Neural cell (in vitro differentiated cells): ENCODE measurements around the gene C1QTNF8. TPM values are rescaled to one million over a fixed set of nuclear protein-coding genes. Genes with fewer than 3 reads are reported as not detected.

ENCODE experiments used
- H2AFZ ChIP-seq: fragments of 200-600, 300-800 bp; sonication (generic), shearing (Covaris generic); 2 replicates; pipeline ENCODE4 v1.6.0; 2014; ENCODE audit warnings: low read depth, mild to moderate bottlenecking, antibody characterized with exemption, low read length, moderate library complexity
- H3F3A ChIP-seq: fragments of 200-600 bp; shearing (Covaris generic); 2 replicates; pipeline ENCODE4 v1.6.1; 2016; ENCODE audit warnings: mild to moderate bottlenecking, moderate library complexity, mixed read lengths, antibody characterized with exemption, low read length; ENCODE audit not compliant: insufficient read depth, poor library complexity, severe bottlenecking
- H3K27ac ChIP-seq: fragments of 200-600, 300-800 bp; sonication (generic), shearing (Covaris generic); 2 replicates; pipeline ENCODE4 v1.5.1; 2014; ENCODE audit warnings: mild to moderate bottlenecking, low read length, moderate library complexity
- H3K27me3 ChIP-seq: fragments of 300-800, 200-600 bp; sonication (generic), shearing (Covaris generic); 2 replicates; pipeline ENCODE4 v1.6.0; 2014; ENCODE audit warnings: mild to moderate bottlenecking, low read depth, low read length, moderate library complexity; ENCODE audit not compliant: insufficient read depth
- H3K36me3 ChIP-seq: fragments of 300-800, 200-600 bp; sonication (generic), shearing (Covaris generic); 2 replicates; pipeline ENCODE4 v1.5.1; 2014; ENCODE audit warnings: mild to moderate bottlenecking, antibody characterized with exemption, low read length, moderate library complexity; ENCODE audit not compliant: insufficient read depth
- H3K4me2 ChIP-seq: fragments of 300-800, 200-600 bp; sonication (generic), shearing (Covaris generic); 2 replicates; pipeline ENCODE4 v1.6.0; 2014; ENCODE audit warnings: mild to moderate bottlenecking, low read length
- H3K4me3 ChIP-seq: fragments of 300-800, 200-600 bp; sonication (generic), shearing (Covaris generic); 2 replicates; pipeline ENCODE4 v1.5.1; 2014; ENCODE audit warnings: mild to moderate bottlenecking, low read length, moderate library complexity
- H3K79me2 ChIP-seq: fragments of 200-600 bp; shearing (Covaris generic); replicated peaks from 2 replicates; pipeline ENCODE4 v1.6.0; 2014; ENCODE audit warnings: mild to moderate bottlenecking, low read length, moderate library complexity; ENCODE audit not compliant: insufficient read depth
- H3K9ac ChIP-seq: fragments of 300-800, 200-600 bp; sonication (generic), shearing (Covaris generic); 2 replicates; pipeline ENCODE4 v1.6.1; 2016; ENCODE audit warnings: mild to moderate bottlenecking, low read length, mixed read lengths
- H3K9me2 ChIP-seq: fragments of 200-600 bp; shearing (Covaris generic); 2 replicates; pipeline ENCODE4 v1.6.1; 2016; ENCODE audit warnings: mild to moderate bottlenecking, low read length, mixed read lengths; ENCODE audit not compliant: insufficient read depth
- H3K9me3 ChIP-seq: fragments of 200-600, 300-800 bp; sonication (generic), shearing (Covaris generic); 2 replicates; pipeline ENCODE4 v1.6.1; 2016; ENCODE audit warnings: mild to moderate bottlenecking, mixed run types, low read length, moderate library complexity, mixed read lengths
- H4K20me1 ChIP-seq: fragments of 200-600 bp; shearing (Covaris generic); 2 replicates; pipeline ENCODE4 v1.6.1; 2016; ENCODE audit warnings: mild to moderate bottlenecking, mixed run types; ENCODE audit not compliant: insufficient read depth
- EP300 ChIP-seq: fragments of 450-650 bp; conservative IDR thresholded peaks from 2 replicates; pipeline ENCODE4 v1.6.1; 2014; ENCODE audit warnings: antibody characterized with exemption, mild to moderate bottlenecking, moderate library complexity; ENCODE audit not compliant: poor library complexity, severe bottlenecking
- EZH2 ChIP-seq: fragments of 200-600, 300-800 bp; shearing (Covaris generic), sonication (generic); IDR thresholded peaks from 2 replicates; pipeline ENCODE4 v1.6.1; 2014; ENCODE audit warnings: antibody characterized with exemption, low read length, borderline replicate concordance, mild to moderate bottlenecking; ENCODE audit not compliant: insufficient read depth, poor library complexity, severe bottlenecking
- MXI1 ChIP-seq: fragments of 450-650 bp; conservative IDR thresholded peaks from 2 replicates; pipeline ENCODE4 v1.6.1; 2014; ENCODE audit warnings: antibody characterized with exemption, mild to moderate bottlenecking; ENCODE audit not compliant: poor library complexity, severe bottlenecking
- POLR2AphosphoS5 ChIP-seq: IDR thresholded peaks from 2 replicates; pipeline ENCODE4 v1.6.1; 2012
- RAD21 ChIP-seq: fragments of 450-650 bp; conservative IDR thresholded peaks from 2 replicates; pipeline ENCODE4 v1.6.1; 2014; ENCODE audit warnings: antibody characterized with exemption, mild to moderate bottlenecking, moderate library complexity
- SMC3 ChIP-seq: fragments of 450-650 bp; conservative IDR thresholded peaks from 2 replicates; pipeline ENCODE4 v1.6.1; 2014; ENCODE audit warnings: antibody characterized with exemption, mild to moderate bottlenecking, moderate library complexity; ENCODE audit not compliant: poor library complexity
- TAF1 ChIP-seq: IDR thresholded peaks from 2 replicates; pipeline ENCODE4 v1.6.1; 2012; ENCODE audit warnings: low read depth
- polyA plus RNA-seq: library from polyadenylated mRNA; depleted of rRNA; stranded (reverse); fragments of >200 nt; gene quantifications from 2 replicates; pipeline ENCODE4 v1.2.3, GENCODE V29; 2014
- TF ChIP-seq, protein P1 (sequence below): fragments of 450-650 bp; IDR thresholded peaks from 2 replicates; pipeline ENCODE4 v1.5.1; 2014; ENCODE audit warnings: antibody characterized with exemption, mild to moderate bottlenecking, moderate library complexity; ENCODE audit not compliant: poor library complexity, severe bottlenecking
- TF ChIP-seq, protein P2 (sequence below): IDR thresholded peaks from 2 replicates; pipeline ENCODE4 v1.6.1; 2012; ENCODE audit warnings: borderline replicate concordance

Gene C1QTNF8
- polyA plus RNA-seq, 1 donor from 2014 or later: 0.79 TPM

DNA sequence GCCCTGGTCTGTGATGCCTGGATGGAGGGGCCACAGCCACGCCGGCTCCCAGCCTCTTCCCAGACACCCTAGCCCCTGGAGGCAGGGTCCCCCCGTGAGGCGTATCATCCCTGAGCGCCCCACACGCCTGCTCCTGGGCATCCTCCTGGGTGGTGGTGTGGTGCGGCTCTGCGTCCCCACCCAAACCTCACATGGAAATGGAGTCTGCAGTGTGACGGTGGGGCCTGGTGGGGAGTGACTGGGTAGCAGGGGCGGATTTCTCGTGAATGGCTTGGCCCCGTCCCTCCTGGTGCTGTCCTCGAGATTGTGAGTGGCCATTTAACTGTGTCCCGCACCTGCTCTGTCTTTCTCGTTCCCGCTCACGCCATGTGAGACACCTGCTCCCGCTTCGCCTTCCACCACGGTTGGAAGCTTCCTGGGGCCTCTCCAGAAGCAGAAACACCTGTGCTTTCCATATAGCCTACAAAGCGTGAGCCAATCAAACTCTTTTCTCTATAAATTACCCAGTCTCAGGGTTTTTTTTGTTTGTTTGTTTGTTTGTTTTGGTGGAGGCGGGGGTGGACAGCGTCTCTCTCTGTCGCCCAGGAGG is 29.4 kb downstream of the C1QTNF8 start:
- Histone ChIP-seq H3K4me3 (no peak overlapping the region), H3K36me3 (no peaks in the 10 kb centered on the region), H3F3A (no peaks in the 10 kb centered on the region), H3K27me3 (peaks cover under 1% of the 10 kb centered on the region), H3K27ac (no peak overlapping the region), H4K20me1 (no peaks in the 10 kb centered on the region), H2AFZ (no peak overlapping the region), H3K9me2 (no peaks in the 10 kb centered on the region), H3K79me2 (no peaks in the 10 kb centered on the region), H3K9me3 (no peaks in the 10 kb centered on the region), H3K4me2 (no peak overlapping the region), H3K9ac (no peak overlapping the region)
- TF ChIP-seq, protein P1, sequence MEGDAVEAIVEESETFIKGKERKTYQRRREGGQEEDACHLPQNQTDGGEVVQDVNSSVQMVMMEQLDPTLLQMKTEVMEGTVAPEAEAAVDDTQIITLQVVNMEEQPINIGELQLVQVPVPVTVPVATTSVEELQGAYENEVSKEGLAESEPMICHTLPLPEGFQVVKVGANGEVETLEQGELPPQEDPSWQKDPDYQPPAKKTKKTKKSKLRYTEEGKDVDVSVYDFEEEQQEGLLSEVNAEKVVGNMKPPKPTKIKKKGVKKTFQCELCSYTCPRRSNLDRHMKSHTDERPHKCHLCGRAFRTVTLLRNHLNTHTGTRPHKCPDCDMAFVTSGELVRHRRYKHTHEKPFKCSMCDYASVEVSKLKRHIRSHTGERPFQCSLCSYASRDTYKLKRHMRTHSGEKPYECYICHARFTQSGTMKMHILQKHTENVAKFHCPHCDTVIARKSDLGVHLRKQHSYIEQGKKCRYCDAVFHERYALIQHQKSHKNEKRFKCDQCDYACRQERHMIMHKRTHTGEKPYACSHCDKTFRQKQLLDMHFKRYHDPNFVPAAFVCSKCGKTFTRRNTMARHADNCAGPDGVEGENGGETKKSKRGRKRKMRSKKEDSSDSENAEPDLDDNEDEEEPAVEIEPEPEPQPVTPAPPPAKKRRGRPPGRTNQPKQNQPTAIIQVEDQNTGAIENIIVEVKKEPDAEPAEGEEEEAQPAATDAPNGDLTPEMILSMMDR: no peak
- TF ChIP-seq RAD21 (no peak), TAF1 (no peak), MXI1 (no peak), EP300 (no peak), POLR2AphosphoS5 (no peak), EZH2 (no peak), SMC3 (no peak)
- TF ChIP-seq, protein P2, sequence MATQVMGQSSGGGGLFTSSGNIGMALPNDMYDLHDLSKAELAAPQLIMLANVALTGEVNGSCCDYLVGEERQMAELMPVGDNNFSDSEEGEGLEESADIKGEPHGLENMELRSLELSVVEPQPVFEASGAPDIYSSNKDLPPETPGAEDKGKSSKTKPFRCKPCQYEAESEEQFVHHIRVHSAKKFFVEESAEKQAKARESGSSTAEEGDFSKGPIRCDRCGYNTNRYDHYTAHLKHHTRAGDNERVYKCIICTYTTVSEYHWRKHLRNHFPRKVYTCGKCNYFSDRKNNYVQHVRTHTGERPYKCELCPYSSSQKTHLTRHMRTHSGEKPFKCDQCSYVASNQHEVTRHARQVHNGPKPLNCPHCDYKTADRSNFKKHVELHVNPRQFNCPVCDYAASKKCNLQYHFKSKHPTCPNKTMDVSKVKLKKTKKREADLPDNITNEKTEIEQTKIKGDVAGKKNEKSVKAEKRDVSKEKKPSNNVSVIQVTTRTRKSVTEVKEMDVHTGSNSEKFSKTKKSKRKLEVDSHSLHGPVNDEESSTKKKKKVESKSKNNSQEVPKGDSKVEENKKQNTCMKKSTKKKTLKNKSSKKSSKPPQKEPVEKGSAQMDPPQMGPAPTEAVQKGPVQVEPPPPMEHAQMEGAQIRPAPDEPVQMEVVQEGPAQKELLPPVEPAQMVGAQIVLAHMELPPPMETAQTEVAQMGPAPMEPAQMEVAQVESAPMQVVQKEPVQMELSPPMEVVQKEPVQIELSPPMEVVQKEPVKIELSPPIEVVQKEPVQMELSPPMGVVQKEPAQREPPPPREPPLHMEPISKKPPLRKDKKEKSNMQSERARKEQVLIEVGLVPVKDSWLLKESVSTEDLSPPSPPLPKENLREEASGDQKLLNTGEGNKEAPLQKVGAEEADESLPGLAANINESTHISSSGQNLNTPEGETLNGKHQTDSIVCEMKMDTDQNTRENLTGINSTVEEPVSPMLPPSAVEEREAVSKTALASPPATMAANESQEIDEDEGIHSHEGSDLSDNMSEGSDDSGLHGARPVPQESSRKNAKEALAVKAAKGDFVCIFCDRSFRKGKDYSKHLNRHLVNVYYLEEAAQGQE: no peak

DNA sequence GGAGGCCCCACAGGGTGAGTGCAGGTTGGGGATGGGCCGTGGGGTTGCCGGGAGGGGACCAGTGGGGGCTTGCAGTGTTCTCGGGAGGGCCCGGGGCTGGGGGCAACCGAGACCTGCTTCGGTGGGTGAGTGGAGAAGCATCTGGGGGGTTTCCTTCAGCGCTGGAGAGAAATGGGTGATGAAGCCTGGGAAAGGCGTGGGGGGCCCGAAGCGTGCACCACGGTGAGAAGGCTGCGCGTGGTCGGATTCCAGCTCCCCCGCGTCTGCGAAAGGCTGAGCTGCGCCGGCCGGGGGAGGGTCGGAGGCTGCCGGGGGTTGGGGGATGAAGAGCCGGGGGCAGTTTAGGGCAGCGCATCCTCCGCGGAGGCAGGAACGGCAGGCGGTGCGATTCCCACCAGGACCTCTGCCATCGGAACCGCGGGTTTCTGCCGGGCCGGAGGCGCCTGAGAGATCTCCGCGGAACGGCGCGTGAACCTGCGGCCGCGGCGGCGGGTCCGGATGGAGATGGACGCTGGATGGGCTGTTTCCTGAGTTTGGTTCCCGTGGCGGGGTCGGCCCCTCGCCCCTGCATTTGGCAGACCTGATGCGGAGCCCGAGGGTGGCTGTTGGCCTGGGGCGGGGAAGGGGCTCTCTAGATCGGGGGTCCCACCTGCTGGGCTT is 30.4 kb downstream of the C1QTNF8 start:
- Histone ChIP-seq H3F3A (no peaks in the 10 kb centered on the region), H3K27me3 (no peaks in the 10 kb centered on the region), H3K9ac (no peak overlapping the region), H3K4me3 (no peak overlapping the region), H3K9me2 (no peaks in the 10 kb centered on the region), H3K4me2 (no peak overlapping the region), H3K9me3 (no peaks in the 10 kb centered on the region), H3K27ac (no peak overlapping the region), H3K79me2 (no peaks in the 10 kb centered on the region), H4K20me1 (no peaks in the 10 kb centered on the region), H2AFZ (no peak overlapping the region), H3K36me3 (no peaks in the 10 kb centered on the region)
- TF ChIP-seq SMC3 (no peak), MXI1 (no peak), RAD21 (no peak), TAF1 (no peak), POLR2AphosphoS5 (no peak), EZH2 (no peak)
- TF ChIP-seq, protein P1: no peak
- TF ChIP-seq, protein P2: no peak
